Measurements from ENCODE around the gene CFL1. TPM values are rescaled to one million over a fixed set of nuclear protein-coding genes. Genes with fewer than 3 reads are reported as not detected.

Gene CFL1
- total and polyA plus RNA-seq, 2 of the 8 experiments (the other 6 are each of a cell fraction or from before 2014, with no cell fraction given), result 1,252 to 1,365 TPM

DNA sequence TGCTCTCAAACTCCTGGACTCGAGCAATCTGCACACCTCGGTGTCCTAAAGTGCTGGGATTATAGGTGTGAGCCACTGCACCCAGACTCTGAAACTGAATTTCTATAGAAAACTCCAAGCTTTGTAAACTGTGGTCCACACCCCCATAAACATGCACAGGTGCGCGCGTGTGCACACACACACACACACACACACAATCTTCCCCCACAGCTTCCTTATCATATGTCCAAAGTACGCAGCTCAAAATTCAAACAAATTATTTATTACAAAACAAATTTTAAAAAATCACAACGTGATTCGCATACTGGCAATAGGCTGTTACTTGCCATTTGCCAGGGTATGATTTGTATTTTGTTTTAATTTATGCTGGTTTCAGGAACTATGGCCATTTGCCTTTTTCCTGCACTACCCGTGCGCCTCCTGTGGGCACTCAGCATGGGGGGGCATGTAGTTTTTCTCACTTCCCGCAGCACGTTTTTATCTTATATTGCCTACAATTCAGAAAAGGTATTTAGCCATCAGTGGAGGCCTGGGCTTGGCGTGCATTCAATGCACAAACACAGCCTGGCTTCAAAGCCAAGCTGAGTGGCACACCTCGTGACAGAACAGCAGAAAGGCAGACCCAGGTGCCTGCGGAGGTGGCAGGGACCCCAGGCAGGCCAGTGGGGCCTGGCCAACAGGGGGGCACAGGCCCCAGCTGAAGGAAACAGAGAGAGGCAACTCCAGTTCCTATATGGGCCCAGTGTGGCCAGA, 35.0 kb downstream of the CFL1 start (continued):
- TF ChIP-seq, protein P1, sequence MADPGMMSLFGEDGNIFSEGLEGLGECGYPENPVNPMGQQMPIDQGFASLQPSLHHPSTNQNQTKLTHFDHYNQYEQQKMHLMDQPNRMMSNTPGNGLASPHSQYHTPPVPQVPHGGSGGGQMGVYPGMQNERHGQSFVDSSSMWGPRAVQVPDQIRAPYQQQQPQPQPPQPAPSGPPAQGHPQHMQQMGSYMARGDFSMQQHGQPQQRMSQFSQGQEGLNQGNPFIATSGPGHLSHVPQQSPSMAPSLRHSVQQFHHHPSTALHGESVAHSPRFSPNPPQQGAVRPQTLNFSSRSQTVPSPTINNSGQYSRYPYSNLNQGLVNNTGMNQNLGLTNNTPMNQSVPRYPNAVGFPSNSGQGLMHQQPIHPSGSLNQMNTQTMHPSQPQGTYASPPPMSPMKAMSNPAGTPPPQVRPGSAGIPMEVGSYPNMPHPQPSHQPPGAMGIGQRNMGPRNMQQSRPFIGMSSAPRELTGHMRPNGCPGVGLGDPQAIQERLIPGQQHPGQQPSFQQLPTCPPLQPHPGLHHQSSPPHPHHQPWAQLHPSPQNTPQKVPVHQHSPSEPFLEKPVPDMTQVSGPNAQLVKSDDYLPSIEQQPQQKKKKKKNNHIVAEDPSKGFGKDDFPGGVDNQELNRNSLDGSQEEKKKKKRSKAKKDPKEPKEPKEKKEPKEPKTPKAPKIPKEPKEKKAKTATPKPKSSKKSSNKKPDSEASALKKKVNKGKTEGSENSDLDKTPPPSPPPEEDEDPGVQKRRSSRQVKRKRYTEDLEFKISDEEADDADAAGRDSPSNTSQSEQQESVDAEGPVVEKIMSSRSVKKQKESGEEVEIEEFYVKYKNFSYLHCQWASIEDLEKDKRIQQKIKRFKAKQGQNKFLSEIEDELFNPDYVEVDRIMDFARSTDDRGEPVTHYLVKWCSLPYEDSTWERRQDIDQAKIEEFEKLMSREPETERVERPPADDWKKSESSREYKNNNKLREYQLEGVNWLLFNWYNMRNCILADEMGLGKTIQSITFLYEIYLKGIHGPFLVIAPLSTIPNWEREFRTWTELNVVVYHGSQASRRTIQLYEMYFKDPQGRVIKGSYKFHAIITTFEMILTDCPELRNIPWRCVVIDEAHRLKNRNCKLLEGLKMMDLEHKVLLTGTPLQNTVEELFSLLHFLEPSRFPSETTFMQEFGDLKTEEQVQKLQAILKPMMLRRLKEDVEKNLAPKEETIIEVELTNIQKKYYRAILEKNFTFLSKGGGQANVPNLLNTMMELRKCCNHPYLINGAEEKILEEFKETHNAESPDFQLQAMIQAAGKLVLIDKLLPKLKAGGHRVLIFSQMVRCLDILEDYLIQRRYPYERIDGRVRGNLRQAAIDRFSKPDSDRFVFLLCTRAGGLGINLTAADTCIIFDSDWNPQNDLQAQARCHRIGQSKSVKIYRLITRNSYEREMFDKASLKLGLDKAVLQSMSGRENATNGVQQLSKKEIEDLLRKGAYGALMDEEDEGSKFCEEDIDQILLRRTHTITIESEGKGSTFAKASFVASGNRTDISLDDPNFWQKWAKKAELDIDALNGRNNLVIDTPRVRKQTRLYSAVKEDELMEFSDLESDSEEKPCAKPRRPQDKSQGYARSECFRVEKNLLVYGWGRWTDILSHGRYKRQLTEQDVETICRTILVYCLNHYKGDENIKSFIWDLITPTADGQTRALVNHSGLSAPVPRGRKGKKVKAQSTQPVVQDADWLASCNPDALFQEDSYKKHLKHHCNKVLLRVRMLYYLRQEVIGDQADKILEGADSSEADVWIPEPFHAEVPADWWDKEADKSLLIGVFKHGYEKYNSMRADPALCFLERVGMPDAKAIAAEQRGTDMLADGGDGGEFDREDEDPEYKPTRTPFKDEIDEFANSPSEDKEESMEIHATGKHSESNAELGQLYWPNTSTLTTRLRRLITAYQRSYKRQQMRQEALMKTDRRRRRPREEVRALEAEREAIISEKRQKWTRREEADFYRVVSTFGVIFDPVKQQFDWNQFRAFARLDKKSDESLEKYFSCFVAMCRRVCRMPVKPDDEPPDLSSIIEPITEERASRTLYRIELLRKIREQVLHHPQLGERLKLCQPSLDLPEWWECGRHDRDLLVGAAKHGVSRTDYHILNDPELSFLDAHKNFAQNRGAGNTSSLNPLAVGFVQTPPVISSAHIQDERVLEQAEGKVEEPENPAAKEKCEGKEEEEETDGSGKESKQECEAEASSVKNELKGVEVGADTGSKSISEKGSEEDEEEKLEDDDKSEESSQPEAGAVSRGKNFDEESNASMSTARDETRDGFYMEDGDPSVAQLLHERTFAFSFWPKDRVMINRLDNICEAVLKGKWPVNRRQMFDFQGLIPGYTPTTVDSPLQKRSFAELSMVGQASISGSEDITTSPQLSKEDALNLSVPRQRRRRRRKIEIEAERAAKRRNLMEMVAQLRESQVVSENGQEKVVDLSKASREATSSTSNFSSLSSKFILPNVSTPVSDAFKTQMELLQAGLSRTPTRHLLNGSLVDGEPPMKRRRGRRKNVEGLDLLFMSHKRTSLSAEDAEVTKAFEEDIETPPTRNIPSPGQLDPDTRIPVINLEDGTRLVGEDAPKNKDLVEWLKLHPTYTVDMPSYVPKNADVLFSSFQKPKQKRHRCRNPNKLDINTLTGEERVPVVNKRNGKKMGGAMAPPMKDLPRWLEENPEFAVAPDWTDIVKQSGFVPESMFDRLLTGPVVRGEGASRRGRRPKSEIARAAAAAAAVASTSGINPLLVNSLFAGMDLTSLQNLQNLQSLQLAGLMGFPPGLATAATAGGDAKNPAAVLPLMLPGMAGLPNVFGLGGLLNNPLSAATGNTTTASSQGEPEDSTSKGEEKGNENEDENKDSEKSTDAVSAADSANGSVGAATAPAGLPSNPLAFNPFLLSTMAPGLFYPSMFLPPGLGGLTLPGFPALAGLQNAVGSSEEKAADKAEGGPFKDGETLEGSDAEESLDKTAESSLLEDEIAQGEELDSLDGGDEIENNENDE (IDR thresholded peaks at IDR 0.05; ENCODE audit: insufficient replicate concordance, low read length), result no peak

All from H1 (cell line).